Left renal cortex interstitium (tissue), 4 donors: ENCODE results near the gene EPHA1. TPM values are rescaled to one million over a fixed set of nuclear protein-coding genes. Genes with fewer than 3 reads are reported as not detected.

Experiments used
- DNase-seq, 4 donors: peaks; one replicate each; pipeline ENCODE4 v3.0.0-alpha.2; 2013; ENCODE audit warnings: low read depth in 4 of 4, low spot score in 2 of 4, missing footprints in 1 of 4
- polyA plus RNA-seq, 4 donors: library from polyadenylated mRNA; unstranded; fragments of 120-200 nt; gene quantifications; one replicate each; pipeline ENCODE4 v1.2.1, GENCODE V29; 2013; ENCODE audit not compliant: insufficient read length in 4 of 4

Gene EPHA1
- 10 to 100 TPM; 16.3 to 20.4 (median 18.9) TPM for polyA plus RNA-seq

GRCh38 chr7:143408686-143409561 lies at the start of gene EPHA1:
EPHA1 (minus strand) TSS chr7:143408856; CDS start chr7:143408805, 51 bp downstream.
- DNase-seq: no peak

GRCh38 chr7:143458263-143458662 lies 49.6 kb upstream of the EPHA1 start:
- DNase-seq: no peak

GRCh38 chr7:143456992-143457793 lies 48.5 kb upstream of the EPHA1 start:
- no peak for DNase-seq

- no peak for DNase-seq
These were observed 47.3 kb upstream of the EPHA1 start for GRCh38 chr7:143455942-143456341.

- DNase-seq: no peak
These were observed 46.8 kb upstream of the EPHA1 start for GRCh38 chr7:143455491-143455890.

- DNase-seq: no peak
These were observed 45.5 kb upstream of the EPHA1 start for GRCh38 chr7:143454091-143454680.

GRCh38 chr7:143452495-143452894 lies 43.8 kb upstream of the EPHA1 start:
- no peak for DNase-seq

- no peak for DNase-seq
These were observed 43.1 kb upstream of the EPHA1 start for GRCh38 chr7:143451746-143452145.

GRCh38 chr7:143451122-143451521 lies 42.5 kb upstream of the EPHA1 start:
- DNase-seq: no peak

GRCh38 chr7:143449793-143450192 lies 41.1 kb upstream of the EPHA1 start:
- DNase-seq: no peak

- no peak for DNase-seq
These were observed 39.8 kb upstream of the EPHA1 start for GRCh38 chr7:143448429-143448828.

- no peak for DNase-seq
These were observed 38.8 kb upstream of the EPHA1 start for GRCh38 chr7:143447466-143447865.

GRCh38 chr7:143444785-143445184 lies 36.1 kb upstream of the EPHA1 start:
- no peak for DNase-seq

GRCh38 chr7:143444063-143444782 lies 35.6 kb upstream of the EPHA1 start:
- DNase-seq: no peak

GRCh38 chr7:143443153-143443552 lies 34.5 kb upstream of the EPHA1 start, which contains the start of gene TAS2R60:
TAS2R60 (plus strand) TSS chr7:143443453; CDS start chr7:143443453, 0 bp downstream.
- DNase-seq: no peak

GRCh38 chr7:143439866-143440265 lies 31.2 kb upstream of the EPHA1 start:
- DNase-seq: no peak

GRCh38 chr7:143437578-143437977 lies 28.9 kb upstream of the EPHA1 start:
- no peak for DNase-seq

GRCh38 chr7:143436325-143436946 lies 27.8 kb upstream of the EPHA1 start:
- no peak for DNase-seq

- no peak for DNase-seq
These were observed 26.6 kb upstream of the EPHA1 start for GRCh38 chr7:143435266-143435665.

- no peak for DNase-seq
These were observed 26.0 kb upstream of the EPHA1 start for GRCh38 chr7:143434660-143435059.
